ENCODE measurements around the gene ZNF592. TPM values are rescaled to one million over a fixed set of nuclear protein-coding genes. Genes with fewer than 3 reads are reported as not detected.

ZNF592 gene
- total RNA-seq, 2 donors from 2014 or later, result 20.8 to 38.7 TPM

DNA sequence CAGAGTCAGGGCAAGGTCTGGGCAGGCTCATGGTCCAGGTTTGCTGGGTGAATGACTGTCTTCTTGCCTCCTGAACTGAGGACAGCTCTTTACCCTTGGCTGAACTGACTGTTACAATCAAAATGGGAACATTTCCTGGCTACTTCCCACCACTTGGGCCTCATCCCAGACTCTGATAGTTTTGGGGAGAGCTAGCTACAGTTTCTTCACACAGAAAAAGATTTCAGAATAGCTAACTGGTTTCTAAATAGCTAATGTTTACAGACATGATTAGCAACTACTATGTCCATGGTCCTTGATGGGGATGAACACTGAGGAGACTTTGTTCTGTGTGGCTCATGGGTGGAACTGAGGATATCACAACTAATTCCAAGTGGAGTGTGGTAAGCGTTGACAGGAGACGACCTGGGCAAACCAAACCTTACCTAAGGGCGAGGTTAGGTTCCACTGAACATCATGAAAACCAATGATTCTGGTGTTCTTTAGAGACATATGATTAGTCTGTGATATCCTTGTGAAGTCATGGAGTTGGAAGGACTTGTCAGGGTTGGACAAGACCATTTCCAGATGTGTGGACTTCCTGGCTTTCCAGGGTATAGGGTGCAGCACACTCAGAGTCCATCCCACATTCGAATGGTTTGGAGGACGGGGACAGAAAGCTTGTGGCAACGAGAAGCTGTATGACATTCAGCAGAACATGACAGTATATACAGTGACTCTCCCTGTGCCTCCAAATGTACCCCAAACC lies 76.0 kb downstream of the ZNF592 start:
- peaks cover under 1% of the 10 kb centered on the region for H3K4me1 ChIP-seq (replicated peaks)
- 79% methylated on average over 6 of the region's 6 CpGs for WGBS
- DNase-seq (ENCODE audit: low spot score), result no peak
- peak overlapping the region in 1 of 2 donors; percentile 2 for H3K27ac ChIP-seq
- H3K36me3 ChIP-seq, result no peaks in the 10 kb centered on the region
- H3K4me3 ChIP-seq, result no peak overlapping the region
- intact Hi-C loops (cut with DNase I), result loop anchor here (5.0 kb wide), 1 partner anchor 77 kb away; the partner anchor contains the start of gene ZNF592
- TF ChIP-seq, protein P1, sequence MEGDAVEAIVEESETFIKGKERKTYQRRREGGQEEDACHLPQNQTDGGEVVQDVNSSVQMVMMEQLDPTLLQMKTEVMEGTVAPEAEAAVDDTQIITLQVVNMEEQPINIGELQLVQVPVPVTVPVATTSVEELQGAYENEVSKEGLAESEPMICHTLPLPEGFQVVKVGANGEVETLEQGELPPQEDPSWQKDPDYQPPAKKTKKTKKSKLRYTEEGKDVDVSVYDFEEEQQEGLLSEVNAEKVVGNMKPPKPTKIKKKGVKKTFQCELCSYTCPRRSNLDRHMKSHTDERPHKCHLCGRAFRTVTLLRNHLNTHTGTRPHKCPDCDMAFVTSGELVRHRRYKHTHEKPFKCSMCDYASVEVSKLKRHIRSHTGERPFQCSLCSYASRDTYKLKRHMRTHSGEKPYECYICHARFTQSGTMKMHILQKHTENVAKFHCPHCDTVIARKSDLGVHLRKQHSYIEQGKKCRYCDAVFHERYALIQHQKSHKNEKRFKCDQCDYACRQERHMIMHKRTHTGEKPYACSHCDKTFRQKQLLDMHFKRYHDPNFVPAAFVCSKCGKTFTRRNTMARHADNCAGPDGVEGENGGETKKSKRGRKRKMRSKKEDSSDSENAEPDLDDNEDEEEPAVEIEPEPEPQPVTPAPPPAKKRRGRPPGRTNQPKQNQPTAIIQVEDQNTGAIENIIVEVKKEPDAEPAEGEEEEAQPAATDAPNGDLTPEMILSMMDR (IDR thresholded peaks at IDR 0.05), result no peak
- no peak for TF ChIP-seq POLR2A (IDR thresholded peaks at IDR 0.05)
- TF ChIP-seq POLR2AphosphoS5 (IDR thresholded peaks at IDR 0.05), result peak; percentile 20
- no peaks in the 10 kb centered on the region for H3K9me3 ChIP-seq
- H3K27me3 ChIP-seq (replicated peaks; ENCODE audit: insufficient read depth), result no peaks in the 10 kb centered on the region

DNA sequence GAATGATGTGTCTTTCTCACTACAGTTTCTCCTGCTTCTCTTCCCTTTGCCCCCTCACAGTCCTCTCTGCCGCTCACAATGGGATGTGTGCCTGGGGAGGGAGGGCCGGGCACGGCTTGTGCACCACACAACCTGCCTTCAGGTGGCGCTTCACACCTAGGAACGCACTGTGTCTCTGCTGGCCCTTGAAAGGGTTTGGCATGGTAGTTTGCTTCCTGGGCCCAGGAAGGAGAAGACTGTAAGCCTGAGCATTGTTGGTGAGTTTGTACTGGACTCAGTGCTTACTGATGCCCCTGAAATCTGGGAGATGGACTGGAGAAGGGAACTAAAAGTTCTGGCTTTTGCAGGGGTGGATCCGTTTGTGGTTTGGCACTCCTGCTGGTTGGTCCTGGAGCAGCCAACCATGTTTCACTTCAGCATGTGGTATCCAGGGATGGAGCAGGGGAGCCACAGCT lies 78.0 kb downstream of the ZNF592 start:
- no peak for DNase-seq (ENCODE audit: low spot score)
- Histone ChIP-seq H3K4me3 (no peak overlapping the region), H3K27ac (peak overlapping the region in 1 of 2 donors; percentile 31), H3K4me1 (replicated peaks) (no peaks in the 10 kb centered on the region), H3K9me3 (no peaks in the 10 kb centered on the region), H3K36me3 (no peaks in the 10 kb centered on the region), H3K27me3 (replicated peaks; ENCODE audit: insufficient read depth) (no peaks in the 10 kb centered on the region)
- intact Hi-C loops (cut with DNase I), result no loop called here
- 54% methylated on average over 6 of the region's 6 CpGs for WGBS
- TF ChIP-seq, protein P1 (IDR thresholded peaks at IDR 0.05), result peak in 1 of 4 experiments; percentile 30
- TF ChIP-seq POLR2A (IDR thresholded peaks at IDR 0.05) (no peak), POLR2AphosphoS5 (IDR thresholded peaks at IDR 0.05) (peak; percentile 16)

- 95% methylated on average over 9 of the region's 9 CpGs for WGBS
- no peak for DNase-seq (ENCODE audit: low spot score)
- no peak overlapping the region for H3K4me3 ChIP-seq
- TF ChIP-seq, protein P1 (IDR thresholded peaks at IDR 0.05), result no peak
- TF ChIP-seq POLR2AphosphoS5 (IDR thresholded peaks at IDR 0.05), result no peak
- H3K27ac ChIP-seq, result no peak overlapping the region
- H3K36me3 ChIP-seq, result no peaks in the 10 kb centered on the region
- intact Hi-C loops (cut with DNase I), result no loop called here
- no peaks in the 10 kb centered on the region for H3K4me1 ChIP-seq (replicated peaks)
- H3K27me3 ChIP-seq (replicated peaks; ENCODE audit: insufficient read depth), result no peaks in the 10 kb centered on the region
- no peaks in the 10 kb centered on the region for H3K9me3 ChIP-seq
Observed at GRCh38 chr15:84827246-84827645, 78.9 kb downstream of the ZNF592 start.

GRCh38 chr15:84828086-84828908 lies 79.9 kb downstream of the ZNF592 start:
- no peak for DNase-seq (ENCODE audit: low spot score)
- intact Hi-C loops (cut with DNase I), result no loop called here
- no peak for TF ChIP-seq POLR2A (IDR thresholded peaks at IDR 0.05)
- TF ChIP-seq, protein P1 (IDR thresholded peaks at IDR 0.05), result no peak
- Histone ChIP-seq H3K36me3 (no peaks in the 10 kb centered on the region), H3K9me3 (no peaks in the 10 kb centered on the region), H3K27me3 (replicated peaks; ENCODE audit: insufficient read depth) (no peaks in the 10 kb centered on the region), H3K27ac (no peak overlapping the region), H3K4me1 (replicated peaks) (no peaks in the 10 kb centered on the region), H3K4me3 (no peak overlapping the region)
- WGBS, result 65% methylated on average over 14 of the region's 14 CpGs
